Activated CD8-positive, alpha-beta memory T cell treated with anti-CD3 and anti-CD28 coated beads, Interleukin-2, amount 50 U/mL, for 48 hours (primary cell): ENCODE results near the gene TTC4.

Experiments used
- DNase-seq: peaks from one replicate; pipeline ENCODE4 v3.0.0-alpha.2; 2020

The TTC4 gene

DNA sequence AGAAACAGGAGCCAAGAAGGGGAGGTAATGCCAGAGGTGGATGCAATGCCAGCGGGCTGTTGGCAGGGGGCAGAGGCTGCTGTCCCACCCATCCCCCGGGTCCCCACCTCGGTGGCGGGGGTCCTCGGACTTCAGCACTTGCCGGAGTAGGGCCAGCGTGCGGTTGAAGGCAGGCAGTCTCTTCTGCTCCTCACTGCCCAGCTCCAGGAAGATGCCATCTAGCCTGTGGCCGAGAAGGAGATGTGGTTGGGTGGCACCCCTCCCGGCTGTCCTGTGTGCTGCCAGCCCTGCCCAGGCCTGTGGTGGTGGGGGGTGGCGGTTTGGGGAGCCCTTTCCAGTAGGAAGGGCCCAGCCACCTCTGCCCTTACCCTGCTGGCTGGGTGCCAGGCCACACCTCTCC, 71.9 kb downstream of the TTC4 start:
- no peak for DNase-seq

DNA sequence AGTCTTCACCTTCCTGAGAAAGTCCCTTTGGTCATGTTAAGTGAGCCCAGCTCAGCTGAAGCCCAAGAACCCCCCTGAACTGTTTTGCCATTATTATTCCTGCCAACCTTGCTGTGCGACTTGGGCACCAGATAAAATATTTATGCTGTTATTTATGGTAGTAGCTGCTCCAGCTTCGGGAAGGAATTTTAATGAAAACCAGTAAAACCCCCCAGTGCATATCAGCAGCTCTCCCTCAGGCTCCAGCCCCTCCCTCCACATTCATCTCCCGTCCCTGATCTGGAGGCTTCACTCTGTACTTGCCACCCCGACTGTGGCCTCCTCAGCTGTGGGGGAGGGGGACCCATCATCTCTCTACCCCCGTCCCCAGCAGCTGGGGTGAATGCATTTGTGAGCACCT, 72.8 kb downstream of the TTC4 start:
- DNase-seq: no peak

DNA sequence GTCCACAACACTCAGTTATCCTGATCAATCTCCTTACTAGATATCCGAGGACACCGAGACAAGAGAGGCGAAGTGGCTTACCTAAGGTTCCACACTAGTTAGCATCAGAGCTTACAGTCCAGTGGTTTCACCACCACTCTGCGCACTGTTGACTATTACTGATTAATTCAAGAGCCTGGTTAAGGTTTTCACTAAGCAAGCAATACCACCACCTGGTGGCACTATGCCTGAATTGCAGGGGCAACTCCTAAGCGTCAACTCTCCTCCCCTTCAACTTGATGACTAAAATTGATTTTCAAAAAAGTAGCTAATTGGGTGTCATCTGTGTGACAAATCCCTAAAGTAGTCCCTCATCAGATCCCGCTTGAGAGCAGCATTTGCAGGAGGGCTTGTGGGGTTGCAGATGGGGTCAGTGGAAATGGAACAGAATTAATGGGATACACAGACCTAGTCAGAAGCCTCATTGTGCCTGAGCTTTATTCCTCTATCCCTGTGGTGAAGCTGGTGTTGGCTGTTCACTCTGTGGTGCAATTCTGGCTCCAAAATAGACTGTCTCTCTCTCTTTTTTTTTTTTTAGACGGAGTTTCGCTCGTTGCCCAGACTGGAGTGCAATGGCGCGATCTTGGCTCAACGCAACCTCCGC, 76.3 kb downstream of the TTC4 start:
- DNase-seq: peak; percentile 86
